Activated T-cell treated with anti-CD3 and anti-CD28 coated beads, Interleukin-2, amount 50 U/mL, for 4 hours (primary cell): Measurements from ENCODE around the gene ASXL1. TPM values are rescaled to one million over a fixed set of nuclear protein-coding genes. Genes with fewer than 3 reads are reported as not detected.

Experiments
- ATAC-seq, 2 donors: fragments of 200-7000 bp; cut with Tn5 transposase; one replicate each; pipeline ENCODE4 v1.10.0; 2021
- DNase-seq: peaks from one replicate; pipeline ENCODE4 v3.0.0-alpha.2; 2020
- H3K27me3 Mint-ChIP-seq: one replicate; pipeline ENCODE4 v1.8.0; 2021; ENCODE audit warnings: low read depth, mixed read lengths
- H3K36me3 Mint-ChIP-seq: one replicate; pipeline ENCODE4 v1.8.0; 2022; ENCODE audit warnings: mixed read lengths; ENCODE audit not compliant: insufficient read depth
- H3K4me1 Mint-ChIP-seq: one replicate; pipeline ENCODE4 v1.8.0; 2021; ENCODE audit warnings: low read depth, mixed read lengths
- H3K4me3 Mint-ChIP-seq: one replicate; pipeline ENCODE4 v1.8.0; 2021; ENCODE audit warnings: mild to moderate bottlenecking, moderate library complexity, mixed read lengths
- H3K9me3 Mint-ChIP-seq: one replicate; pipeline ENCODE4 v1.8.0; 2021; ENCODE audit warnings: mixed read lengths
- total RNA-seq, 3 donors: library from RNA; stranded (reverse); gene quantifications; one replicate each; pipeline ENCODE4 v1.2.1, GENCODE V29; 2021

ASXL1 gene
- total RNA-seq, 3 donors from 2014 or later, result 138 to 194 (median 149) TPM

DNA sequence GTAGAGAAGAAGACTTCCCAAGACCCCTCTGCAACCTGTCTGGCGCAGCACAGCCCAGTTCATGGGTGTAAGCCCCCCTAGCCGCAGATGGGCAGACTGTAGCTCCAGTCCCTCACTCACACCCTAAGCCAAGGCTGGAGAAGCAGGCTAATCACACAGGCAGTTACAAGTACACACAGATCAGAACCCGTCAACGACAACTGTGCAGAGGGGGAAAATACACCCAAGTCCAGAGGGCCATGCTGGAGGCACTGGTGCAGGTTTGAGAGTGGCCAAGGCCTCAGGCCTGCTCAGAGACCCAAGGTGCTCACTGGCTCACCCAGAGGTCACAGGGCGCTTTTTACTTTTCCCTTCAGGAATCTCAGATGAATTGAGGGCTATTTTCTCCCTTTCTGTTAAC, 120.9 kb downstream of the ASXL1 start:
- ATAC-seq (no peak), DNase-seq (no peak)
- Mint-ChIP-seq H3K36me3 (no peaks in the 10 kb centered on the region), H3K9me3 (no peaks in the 10 kb centered on the region), H3K4me3 (no peak overlapping the region), H3K4me1 (peaks cover 52% of the 10 kb centered on the region), H3K27me3 (no peaks in the 10 kb centered on the region)

DNA sequence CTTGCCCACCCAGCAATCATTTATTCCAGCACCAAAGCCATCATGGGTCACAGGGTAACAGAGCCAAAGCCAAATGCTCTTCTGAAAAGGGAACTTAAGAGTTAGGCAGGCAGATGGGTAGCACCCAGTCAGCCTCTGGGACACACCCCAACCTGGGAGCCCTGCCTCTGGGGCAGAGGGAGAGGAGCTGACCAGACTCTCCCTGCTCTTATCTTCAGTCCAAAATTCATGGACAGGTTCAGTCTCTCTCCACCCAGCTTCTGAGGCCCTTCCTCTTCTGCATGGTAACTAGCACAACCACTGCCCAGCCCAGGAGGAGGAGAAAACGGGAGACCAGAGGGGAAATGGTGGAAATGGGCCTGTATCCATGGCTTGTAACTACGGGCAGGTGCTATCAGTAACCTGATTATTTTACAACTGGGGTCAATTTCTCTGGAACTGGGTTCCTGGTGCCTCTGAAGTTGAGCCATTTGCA, 121.6 kb downstream of the ASXL1 start:
- H3K4me1 Mint-ChIP-seq, result peaks cover 52% of the 10 kb centered on the region
- no peak for ATAC-seq

DNA sequence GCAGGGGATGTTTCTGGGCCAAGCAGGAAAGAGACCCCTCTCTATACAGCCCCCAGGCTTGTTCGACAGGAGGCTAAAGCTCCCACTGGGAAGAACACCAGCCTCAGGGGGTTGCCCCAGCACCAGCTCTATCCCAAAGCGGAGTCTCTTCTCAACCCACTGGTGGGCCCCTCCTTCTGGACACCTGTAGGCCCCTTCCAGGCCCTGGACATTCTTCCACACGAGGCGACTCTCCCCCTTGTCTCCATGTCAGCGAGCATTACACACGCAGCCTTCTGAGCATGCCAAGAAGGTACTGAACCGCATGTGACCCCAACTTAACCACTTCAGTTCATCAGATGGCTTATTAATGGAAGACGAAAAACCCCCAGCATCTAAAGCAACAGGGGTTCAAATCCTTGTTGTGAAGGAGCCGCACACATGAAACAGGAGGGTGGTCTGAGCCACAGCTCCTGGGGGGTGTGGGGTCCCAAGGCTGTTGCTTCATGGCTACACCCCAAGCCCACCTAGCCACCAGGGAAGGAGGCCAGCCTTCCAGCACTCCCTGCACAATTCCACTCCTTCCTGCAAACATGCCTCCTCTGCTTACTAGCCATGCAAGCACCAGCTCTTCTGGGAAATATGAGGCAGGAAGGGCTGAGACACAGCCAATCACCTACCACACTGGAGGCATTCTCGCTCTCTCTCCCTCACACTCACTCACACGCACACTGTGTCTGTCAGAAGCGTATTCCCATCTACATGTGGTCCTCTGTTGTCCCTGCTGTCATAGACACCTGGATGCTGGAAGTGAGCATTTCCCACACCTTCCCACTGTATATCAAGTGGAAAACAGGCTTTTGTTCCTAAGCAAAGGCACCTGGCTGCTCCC, 122.5 kb downstream of the ASXL1 start:
- DNase-seq, result no peak
- Mint-ChIP-seq H3K4me1 (peaks cover 59% of the 10 kb centered on the region), H3K9me3 (no peaks in the 10 kb centered on the region), H3K27me3 (no peaks in the 10 kb centered on the region), H3K4me3 (no peak overlapping the region), H3K36me3 (no peaks in the 10 kb centered on the region)
- ATAC-seq, result no peak

More for the DNA sequence above, 121.6 kb downstream of the ASXL1 start:
- H3K36me3 Mint-ChIP-seq, result no peaks in the 10 kb centered on the region
- H3K27me3 Mint-ChIP-seq, result no peaks in the 10 kb centered on the region
- no peak for DNase-seq
- no peak overlapping the region for H3K4me3 Mint-ChIP-seq
- no peaks in the 10 kb centered on the region for H3K9me3 Mint-ChIP-seq

DNA sequence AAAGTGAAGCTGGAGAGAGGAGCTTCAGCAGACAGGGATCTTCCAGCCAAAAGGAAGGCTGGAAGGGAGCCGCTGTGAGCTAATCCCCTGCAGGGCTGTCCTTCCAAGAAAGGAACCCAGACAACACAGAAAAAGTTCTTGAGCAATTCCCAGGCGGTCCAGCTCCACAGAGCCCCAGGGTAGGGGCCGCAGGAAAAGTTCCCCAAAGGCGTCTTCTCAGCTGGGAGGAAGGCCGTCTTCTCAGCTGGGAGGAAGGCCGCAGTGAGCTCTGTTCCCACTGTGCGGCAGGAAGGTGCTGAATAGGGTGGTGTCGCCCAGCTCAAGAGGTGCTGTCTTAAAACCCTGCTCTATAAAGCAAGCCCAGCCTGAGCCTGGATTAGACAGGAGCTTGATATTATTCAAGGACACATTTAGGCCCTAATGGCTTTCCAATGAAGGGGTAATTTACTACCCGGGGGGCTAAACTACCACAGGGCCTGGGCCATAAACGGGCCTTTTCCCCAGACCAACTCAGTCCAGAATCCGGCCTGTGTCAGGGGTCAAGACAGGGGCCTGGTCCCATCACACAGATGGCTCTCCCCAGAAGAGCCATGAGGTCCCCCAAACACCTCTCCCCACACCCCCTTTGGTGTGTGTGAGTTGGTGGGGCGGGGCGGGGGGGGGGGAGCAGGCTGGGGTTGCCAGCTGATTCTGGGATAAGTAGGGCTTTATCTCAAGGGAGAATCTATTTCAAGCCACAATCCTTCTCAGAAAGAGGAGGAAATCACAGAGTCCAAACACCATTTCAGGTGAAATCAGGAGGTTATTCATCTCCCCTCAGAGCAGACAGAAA, 123.4 kb downstream of the ASXL1 start:
- H3K27me3 Mint-ChIP-seq, result no peaks in the 10 kb centered on the region
- no peaks in the 10 kb centered on the region for H3K36me3 Mint-ChIP-seq
- H3K9me3 Mint-ChIP-seq, result no peaks in the 10 kb centered on the region
- DNase-seq, result no peak
- no peak for ATAC-seq
- H3K4me3 Mint-ChIP-seq, result peak overlapping the region; percentile 75
- peaks cover 59% of the 10 kb centered on the region for H3K4me1 Mint-ChIP-seq

DNA sequence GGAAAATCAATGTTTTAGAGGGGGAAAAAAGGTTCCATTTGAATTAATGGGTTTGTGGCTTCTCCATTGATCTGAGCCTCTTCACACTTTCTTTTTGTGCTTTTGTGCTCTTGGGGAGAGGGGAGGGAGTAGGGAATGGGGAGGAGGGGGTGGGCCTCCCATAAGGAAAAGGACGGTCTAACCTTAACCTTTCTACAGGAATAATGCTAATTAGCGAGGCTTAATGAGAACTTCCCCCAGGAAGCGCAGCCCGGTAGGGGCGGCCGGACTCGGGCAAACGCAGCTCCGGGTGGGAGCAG, 124.0 kb downstream of the ASXL1 start:
- Mint-ChIP-seq H3K4me1 (peaks cover 56% of the 10 kb centered on the region), H3K27me3 (no peaks in the 10 kb centered on the region), H3K36me3 (no peaks in the 10 kb centered on the region), H3K9me3 (no peaks in the 10 kb centered on the region), H3K4me3 (peak overlapping the region; percentile 75)
- no peak for ATAC-seq
- DNase-seq, result no peak

DNA sequence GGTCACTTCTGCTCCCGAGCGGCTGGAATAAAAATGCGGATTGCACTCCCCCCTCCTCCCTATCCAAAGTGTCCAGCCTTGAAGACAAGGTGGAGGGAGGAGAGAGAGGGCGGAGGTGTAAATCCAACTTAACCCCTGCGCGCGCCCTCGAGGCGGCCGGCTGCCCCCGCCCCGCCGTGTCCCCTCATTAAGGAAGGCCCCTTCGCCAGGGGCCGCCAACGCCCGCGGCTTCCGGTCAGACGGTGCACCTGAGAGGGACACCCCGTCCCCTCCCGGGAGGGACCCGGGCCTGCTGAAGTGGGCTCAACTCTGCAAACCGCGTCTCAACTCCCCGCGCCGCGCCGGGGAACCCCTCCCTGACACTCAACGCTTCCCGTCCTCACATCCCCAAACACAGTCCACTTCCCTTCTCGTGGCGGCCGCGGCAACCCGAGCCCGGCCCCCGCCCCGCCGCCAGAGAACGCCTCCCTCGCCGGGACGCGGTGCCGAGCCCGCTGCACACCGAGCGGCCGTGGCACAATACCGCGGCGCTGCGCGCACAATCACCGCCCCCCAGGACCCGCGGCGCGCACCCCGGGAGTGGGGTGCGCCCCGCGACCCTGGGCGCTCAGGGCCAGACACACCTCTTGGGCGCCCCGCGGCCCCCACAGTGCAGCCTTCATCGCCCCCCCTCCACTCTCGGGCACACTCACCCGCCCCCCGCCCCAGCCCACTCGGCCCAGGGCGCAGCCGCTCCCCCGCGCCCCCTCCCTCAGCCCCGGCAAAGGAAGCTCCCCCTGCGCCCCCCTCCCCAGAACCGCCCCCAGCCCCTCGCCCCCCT, 124.5 kb downstream of the ASXL1 start:
- Mint-ChIP-seq H3K36me3 (no peaks in the 10 kb centered on the region), H3K9me3 (no peaks in the 10 kb centered on the region), H3K4me3 (peak overlapping the region; percentile 75), H3K27me3 (no peaks in the 10 kb centered on the region), H3K4me1 (peaks cover 54% of the 10 kb centered on the region)
- ATAC-seq, result peak; percentile 33 to 44
- no peak for DNase-seq

DNA sequence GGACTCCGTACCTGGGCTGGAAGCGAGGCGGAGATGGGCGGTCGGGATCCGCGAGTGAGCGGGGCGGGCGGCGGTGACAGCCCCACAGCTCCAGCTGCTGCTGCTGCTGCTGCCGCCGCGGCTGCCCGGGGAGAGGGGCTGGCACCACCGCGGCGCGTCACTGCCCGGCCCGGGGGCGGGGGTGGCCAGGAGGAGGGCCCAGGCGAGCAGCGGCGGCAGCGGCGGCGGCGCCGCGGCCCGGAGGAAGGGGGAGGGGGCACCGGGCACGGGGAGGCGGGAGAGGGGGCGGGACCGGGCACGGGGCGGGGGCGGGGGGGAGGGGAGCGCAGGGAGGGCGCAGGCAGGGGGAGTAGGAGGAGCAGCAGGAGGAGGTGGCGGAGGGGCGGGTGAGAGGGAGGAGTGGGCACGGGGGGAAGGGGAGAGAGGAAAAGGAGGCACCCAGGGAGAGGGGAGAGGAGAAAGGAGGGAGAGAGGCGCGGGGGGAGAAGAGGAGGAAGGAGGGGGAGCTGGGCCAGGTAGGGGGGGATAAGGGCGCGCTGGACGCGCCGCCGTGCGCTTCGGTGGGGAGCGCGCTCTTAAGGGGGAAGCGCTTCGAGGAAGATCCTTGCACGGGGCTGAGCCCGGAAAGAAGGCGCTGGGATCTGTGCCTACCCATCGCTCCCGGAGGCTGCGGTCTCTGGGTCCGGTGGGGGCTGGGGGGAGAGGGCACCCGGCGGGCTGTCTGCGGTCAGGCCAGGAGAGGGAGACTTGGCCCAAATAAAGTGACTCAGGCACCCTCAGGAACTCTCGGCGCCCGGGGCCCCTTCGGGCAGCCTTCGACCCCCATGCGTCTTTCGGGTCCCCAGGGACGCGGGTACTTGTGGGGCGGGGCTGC, 125.5 kb downstream of the ASXL1 start:
- H3K27me3 Mint-ChIP-seq, result no peaks in the 10 kb centered on the region
- ATAC-seq, result peak; percentile 55 to 56
- peak overlapping the region; percentile 77 for H3K4me3 Mint-ChIP-seq
- DNase-seq, result peak; percentile 58
- no peaks in the 10 kb centered on the region for H3K36me3 Mint-ChIP-seq
- peaks cover 50% of the 10 kb centered on the region for H3K4me1 Mint-ChIP-seq
- no peaks in the 10 kb centered on the region for H3K9me3 Mint-ChIP-seq

DNA sequence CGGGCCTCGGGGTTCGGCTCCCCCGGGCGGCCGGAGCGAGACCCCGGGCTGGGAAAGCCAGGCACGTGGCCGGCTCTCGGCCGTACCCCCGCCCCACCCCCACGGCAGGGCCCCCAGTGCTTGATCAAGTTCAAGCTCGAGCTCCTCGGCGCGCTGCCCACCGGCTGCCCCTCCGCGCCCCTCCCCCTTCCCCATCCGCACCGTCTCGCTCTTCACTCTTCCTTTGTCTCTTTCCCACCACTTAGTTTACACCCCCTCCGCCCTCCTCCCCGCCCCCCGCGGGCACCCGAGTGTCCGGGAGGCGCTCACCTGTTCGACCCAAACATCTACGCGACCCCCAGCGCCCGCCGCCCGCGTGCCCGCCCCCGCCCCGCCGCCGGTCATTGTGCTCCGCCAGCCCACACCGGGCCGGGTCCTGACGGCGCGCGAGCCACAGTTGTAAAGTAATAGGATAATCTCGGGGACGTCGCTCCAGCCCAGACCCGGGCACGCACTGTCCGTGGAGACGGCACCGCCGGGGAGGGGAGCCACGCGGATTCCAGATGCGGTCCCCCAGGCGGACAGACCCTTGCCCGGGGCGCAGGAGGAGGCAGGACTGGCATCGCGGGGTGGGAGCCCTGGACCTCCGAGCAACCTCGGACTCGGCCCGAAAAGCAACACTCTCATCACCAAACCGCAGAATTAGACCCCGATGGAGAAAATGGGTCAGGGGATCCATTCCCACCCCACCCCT, 126.3 kb downstream of the ASXL1 start:
- Mint-ChIP-seq H3K4me1 (peaks cover 48% of the 10 kb centered on the region), H3K9me3 (no peaks in the 10 kb centered on the region), H3K36me3 (no peaks in the 10 kb centered on the region), H3K4me3 (peak overlapping the region; percentile 87), H3K27me3 (no peaks in the 10 kb centered on the region)
- ATAC-seq (peak; percentile 2 to 5), DNase-seq (no peak)

DNA sequence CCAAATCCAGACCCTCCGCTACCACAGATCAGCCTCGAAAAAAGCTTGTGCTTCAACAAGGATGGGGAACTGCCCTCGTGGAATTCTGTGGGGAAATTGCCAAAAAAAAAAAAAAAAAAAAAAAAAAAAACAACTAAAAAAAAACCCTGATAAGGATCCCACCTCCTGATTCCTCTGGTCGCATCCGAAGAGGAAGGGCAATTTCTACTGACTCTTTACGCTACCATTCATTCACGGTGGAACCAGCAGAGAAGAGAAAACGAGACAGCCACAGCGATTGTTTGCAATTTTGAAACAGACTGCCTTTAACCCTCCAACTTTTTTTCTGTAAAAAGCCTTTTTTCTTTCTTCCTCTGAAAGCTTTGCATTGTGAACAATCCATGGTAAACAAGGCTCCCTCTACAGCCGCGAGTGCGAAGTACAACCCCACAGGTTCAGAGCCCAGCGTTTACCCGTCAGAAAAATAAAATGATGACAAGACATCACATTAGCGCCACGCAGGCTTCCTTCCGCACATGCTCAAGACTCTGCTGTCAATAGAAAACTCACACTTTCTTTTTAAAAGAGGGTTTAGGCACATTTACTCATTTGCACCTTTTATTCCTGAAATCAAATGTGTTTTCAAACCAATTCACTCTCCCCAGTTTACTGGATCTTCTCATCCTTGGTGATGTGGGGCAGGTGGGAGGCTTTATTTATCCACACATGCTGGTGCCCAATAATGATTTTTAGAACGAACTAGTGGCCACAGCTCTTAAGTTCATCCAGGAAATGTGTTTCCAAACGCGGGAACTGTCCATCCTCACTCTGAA, 127.0 kb downstream of the ASXL1 start:
- DNase-seq, result peak; percentile 74
- H3K36me3 Mint-ChIP-seq, result no peaks in the 10 kb centered on the region

DNA sequence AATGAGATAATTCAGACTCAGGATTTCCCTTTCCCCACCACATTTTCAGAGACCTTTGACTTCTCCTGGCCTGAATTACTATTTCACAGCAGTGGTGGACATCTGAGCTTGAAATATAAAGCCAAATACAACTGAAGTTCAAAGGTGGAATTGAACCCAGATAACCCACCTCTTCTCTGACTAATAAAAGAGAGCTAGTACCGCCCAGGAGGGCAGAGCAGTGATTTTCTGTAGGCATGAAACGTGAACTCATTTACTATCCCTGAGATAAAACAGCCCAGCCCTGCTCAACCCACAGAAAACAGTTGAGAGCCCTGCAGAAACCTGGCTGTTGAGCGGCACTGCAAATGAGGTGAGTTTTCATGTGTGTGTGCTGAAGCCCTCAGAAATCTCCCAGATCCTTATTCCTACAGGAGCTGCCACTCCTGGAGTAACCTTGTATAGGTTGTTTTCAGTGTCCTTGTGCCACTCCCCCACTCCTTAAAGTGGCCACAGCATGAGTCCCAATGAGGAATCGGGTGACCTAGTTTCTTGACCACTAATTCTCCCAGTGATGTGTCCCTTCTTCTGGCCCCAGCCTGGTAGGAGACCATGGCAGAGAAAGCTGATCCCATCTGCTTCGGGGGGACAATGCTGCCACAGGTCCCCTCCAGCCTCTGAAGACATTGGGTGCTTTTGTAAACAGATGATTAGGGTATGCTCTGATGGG, 127.8 kb downstream of the ASXL1 start:
- Mint-ChIP-seq H3K9me3 (no peaks in the 10 kb centered on the region), H3K4me3 (peak overlapping the region; percentile 87), H3K27me3 (no peaks in the 10 kb centered on the region), H3K4me1 (peaks cover 35% of the 10 kb centered on the region), H3K36me3 (peaks cover 4% of the 10 kb centered on the region)
- ATAC-seq (no peak), DNase-seq (no peak)

More for the DNA sequence above, 127.0 kb downstream of the ASXL1 start:
- H3K27me3 Mint-ChIP-seq, result no peaks in the 10 kb centered on the region
- peak overlapping the region; percentile 87 for H3K4me3 Mint-ChIP-seq
- peak; percentile 69 to 75 for ATAC-seq
- peaks cover 41% of the 10 kb centered on the region for H3K4me1 Mint-ChIP-seq
- H3K9me3 Mint-ChIP-seq, result no peaks in the 10 kb centered on the region

DNA sequence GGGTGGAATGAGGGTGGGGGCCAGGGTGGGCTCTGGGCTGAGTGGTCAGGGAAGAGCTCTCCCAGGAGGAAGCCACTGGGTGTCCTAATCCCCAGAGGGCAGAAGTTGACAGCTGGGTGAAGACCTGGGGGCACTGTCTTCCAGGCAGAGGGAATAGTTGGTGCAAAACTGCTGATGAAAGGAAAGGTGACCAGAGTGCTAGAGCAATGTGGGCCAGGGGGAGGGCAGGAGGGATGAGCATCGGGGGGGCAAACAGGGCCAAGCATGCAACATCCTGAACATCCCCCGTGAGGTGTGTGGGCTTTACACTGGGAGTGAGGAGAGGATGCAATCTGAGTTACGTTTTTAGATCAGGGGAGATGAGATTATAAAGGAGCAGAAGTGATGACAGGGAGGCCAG, 129.2 kb downstream of the ASXL1 start:
- Mint-ChIP-seq H3K4me1 (peaks cover 34% of the 10 kb centered on the region), H3K4me3 (no peak overlapping the region), H3K36me3 (peaks cover 7% of the 10 kb centered on the region), H3K27me3 (no peaks in the 10 kb centered on the region), H3K9me3 (no peaks in the 10 kb centered on the region)
- ATAC-seq (no peak), DNase-seq (no peak)
